NCI-H82 (cell line): ENCODE data around the gene DMGDH.
A peak's percentile ranks its signal among the peaks of the same experiment; 100 is the strongest.

Experiments used
- DNase-seq: peaks from one replicate; lab custom pipeline; 2025; lab: John Stamatoyannopoulos, UW

DMGDH gene

GRCh38 chr5:79062436-79062835, 7.0 kb downstream of the DMGDH start:
- no peak for DNase-seq

- no peak for DNase-seq
These were observed 9.8 kb downstream of the DMGDH start for GRCh38 chr5:79059674-79060073.

GRCh38 chr5:79056847-79057246, 12.6 kb downstream of the DMGDH start:
- DNase-seq, result no peak

GRCh38 chr5:79055017-79055416, 14.5 kb downstream of the DMGDH start:
- no peak for DNase-seq

GRCh38 chr5:79053321-79053720, 16.2 kb downstream of the DMGDH start:
- DNase-seq, result no peak

GRCh38 chr5:79050498-79050897, 19.0 kb downstream of the DMGDH start:
- DNase-seq, result no peak

- DNase-seq, result no peak
These were observed 21.0 kb downstream of the DMGDH start for GRCh38 chr5:79048437-79048836.

GRCh38 chr5:79047199-79047598, 22.3 kb downstream of the DMGDH start:
- DNase-seq, result no peak

- DNase-seq, result no peak
These were observed 27.3 kb downstream of the DMGDH start for GRCh38 chr5:79042188-79042587.

GRCh38 chr5:79036769-79037168, 32.7 kb downstream of the DMGDH start:
- no peak for DNase-seq

GRCh38 chr5:79035237-79035636, 34.2 kb downstream of the DMGDH start:
- DNase-seq, result no peak

GRCh38 chr5:79032782-79033181, 36.7 kb downstream of the DMGDH start:
- DNase-seq, result no peak

- DNase-seq, result no peak
These were observed 37.3 kb downstream of the DMGDH start for GRCh38 chr5:79032031-79032695.

- no peak for DNase-seq
These were observed 38.0 kb downstream of the DMGDH start for GRCh38 chr5:79031485-79031867.

GRCh38 chr5:79030663-79031484, 38.6 kb downstream of the DMGDH start:
- DNase-seq, result no peak

- DNase-seq, result peak; percentile 76
These were observed 44.4 kb downstream of the DMGDH start for GRCh38 chr5:79025054-79025472.

- DNase-seq, result no peak
These were observed 45.5 kb downstream of the DMGDH start for GRCh38 chr5:79023947-79024346.

- DNase-seq, result no peak
These were observed 46.1 kb downstream of the DMGDH start for GRCh38 chr5:79023348-79023747.

GRCh38 chr5:79022771-79023170, 46.7 kb downstream of the DMGDH start:
- DNase-seq, result no peak

- peak; percentile 33 for DNase-seq
These were observed 47.7 kb downstream of the DMGDH start for GRCh38 chr5:79021753-79022152.

- peak; percentile 73 for DNase-seq
These were observed 48.5 kb downstream of the DMGDH start for GRCh38 chr5:79020861-79021561.

GRCh38 chr5:79014631-79015030, 54.8 kb downstream of the DMGDH start:
- no peak for DNase-seq

- DNase-seq, result no peak
These were observed 57.6 kb downstream of the DMGDH start for GRCh38 chr5:79011869-79012268.
